Natural killer cell treated with Interleukin-12 subunit alpha and Interleukin-12 subunit beta and Interleukin-15 and Interleukin-18, amount 100 ng/mL, for 72 hours (primary cell): Measurements from ENCODE around the gene PWWP2B. TPM values are rescaled to one million over a fixed set of nuclear protein-coding genes. Genes with fewer than 3 reads are reported as not detected.
A peak's percentile ranks its signal among the peaks of the same experiment; 100 is the strongest.

Experiments used
- ATAC-seq, 2 donors: fragments of 150-1000 bp; cut with Tn5 transposase in 1 of 2; sonication (Bioruptor Pico), chemical (Tn5 transposase) in 1 of 2; 2 replicates each; pipeline ENCODE4 v1.10.0; 2021
- DNase-seq: peaks from one replicate; pipeline ENCODE4 v3.0.0; 2022; ENCODE audit warnings: low spot score
- H3K27ac Mint-ChIP-seq, 2 donors: 1 replicate in 1 of 2; 2 replicates in 1 of 2; pipeline ENCODE4 v1.8.0; 2022; ENCODE audit warnings: mixed read lengths in 2 of 2, mild to moderate bottlenecking in 1 of 2, moderate library complexity in 1 of 2
- H3K27me3 Mint-ChIP-seq, 2 donors: 1 replicate in 1 of 2; 2 replicates in 1 of 2; pipeline ENCODE4 v1.8.0; 2022; ENCODE audit warnings: mixed read lengths in 2 of 2
- H3K36me3 Mint-ChIP-seq: one replicate; pipeline ENCODE4 v1.8.0; 2022; ENCODE audit warnings: mixed read lengths
- H3K4me1 Mint-ChIP-seq, 2 donors: 1 replicate in 1 of 2; 2 replicates in 1 of 2; pipeline ENCODE4 v1.8.0; 2022; ENCODE audit warnings: low read depth in 2 of 2, mixed read lengths in 2 of 2, mild to moderate bottlenecking in 1 of 2
- H3K4me3 Mint-ChIP-seq: one replicate; pipeline ENCODE4 v1.8.0; 2022; ENCODE audit warnings: mixed read lengths
- H3K9me3 Mint-ChIP-seq: 2 replicates; pipeline ENCODE4 v1.8.0; 2022; ENCODE audit warnings: mixed read lengths
- total RNA-seq, 2 donors: library from RNA; stranded (reverse); gene quantifications; one replicate each; pipeline ENCODE4 v1.2.3, GENCODE V29; 2022

PWWP2B gene
- total RNA-seq, 2 donors from 2014 or later: 15.2 to 17.9 TPM

DNA sequence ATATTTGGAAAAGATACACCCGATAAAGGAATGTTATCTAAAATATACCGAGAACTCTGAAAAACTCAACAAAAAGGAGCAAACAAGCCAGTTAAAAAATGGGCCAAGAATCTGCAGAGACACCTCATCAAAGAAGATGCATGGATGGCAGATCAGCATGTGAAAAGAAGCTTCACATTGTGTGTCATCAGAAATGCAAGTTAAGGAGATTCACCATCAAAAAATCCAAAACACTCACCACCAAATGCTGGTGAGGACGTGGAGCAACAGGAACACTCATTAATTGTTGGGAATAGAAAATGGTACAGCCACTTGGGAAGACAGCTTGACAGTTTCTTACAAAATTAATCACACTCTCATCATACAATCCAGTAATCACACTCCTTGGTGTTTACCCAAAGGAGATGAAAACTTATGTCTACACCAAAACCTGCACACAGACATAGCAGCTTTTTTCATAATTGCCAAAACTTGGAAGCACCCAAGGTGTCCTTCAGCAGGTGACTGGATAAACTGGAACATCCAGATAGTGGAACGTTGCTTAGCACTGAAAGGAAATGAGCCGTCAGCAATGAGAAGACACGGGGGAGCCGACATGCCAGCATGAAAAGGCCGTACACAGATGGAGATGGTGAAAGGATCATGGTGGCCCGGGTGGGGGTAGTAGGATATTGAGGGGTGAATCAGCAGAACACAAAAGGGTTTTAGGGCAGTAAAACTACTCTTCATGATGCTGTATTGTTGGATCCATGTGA lies 27.9 kb upstream of the PWWP2B start:
- DNase-seq (peak; percentile 22), ATAC-seq (no peak)
- Mint-ChIP-seq H3K27me3 (peaks cover 0 to 2% of the 10 kb centered on the region in 2 donors), H3K36me3 (peaks cover 10% of the 10 kb centered on the region), H3K4me1 (peaks cover 5 to 12% of the 10 kb centered on the region in 2 donors), H3K9me3 (peaks cover 4% of the 10 kb centered on the region), H3K4me3 (no peak overlapping the region), H3K27ac (no peak overlapping the region)

DNA sequence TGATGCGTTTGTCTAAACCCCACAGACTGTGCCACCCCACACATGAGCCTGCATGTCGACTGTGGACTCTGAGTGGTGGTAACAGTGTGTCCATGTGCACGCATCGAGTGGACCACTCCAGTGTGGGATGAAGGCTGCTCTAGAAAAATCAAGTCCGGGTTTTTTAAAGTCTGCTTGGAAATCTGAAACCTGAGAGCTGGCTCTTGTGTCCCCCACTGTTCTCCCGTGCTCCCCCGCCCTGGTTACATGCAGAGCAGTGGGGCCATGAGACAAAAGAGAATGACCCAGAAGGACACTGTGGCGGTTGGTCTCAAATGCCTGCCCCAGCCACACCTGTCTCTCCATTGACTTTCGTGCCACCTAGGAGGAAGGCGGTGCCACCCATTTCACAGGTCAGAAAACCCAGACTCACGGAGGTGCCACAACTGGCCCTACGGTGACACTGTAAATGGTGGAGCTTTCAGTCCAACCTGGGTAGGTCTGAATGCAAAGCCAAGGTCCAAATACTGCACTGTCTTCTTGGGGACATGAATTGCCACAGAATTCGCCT lies 27.3 kb upstream of the PWWP2B start:
- DNase-seq: peak; percentile 22
- H3K36me3 Mint-ChIP-seq: peaks cover 4% of the 10 kb centered on the region
- no peak overlapping the region for H3K27ac Mint-ChIP-seq
- no peak overlapping the region for H3K4me3 Mint-ChIP-seq
- H3K9me3 Mint-ChIP-seq: no peaks in the 10 kb centered on the region
- H3K4me1 Mint-ChIP-seq: peaks cover 5 to 6% of the 10 kb centered on the region in 2 donors
- H3K27me3 Mint-ChIP-seq: peaks cover 0 to 2% of the 10 kb centered on the region in 2 donors
- ATAC-seq: no peak

DNA sequence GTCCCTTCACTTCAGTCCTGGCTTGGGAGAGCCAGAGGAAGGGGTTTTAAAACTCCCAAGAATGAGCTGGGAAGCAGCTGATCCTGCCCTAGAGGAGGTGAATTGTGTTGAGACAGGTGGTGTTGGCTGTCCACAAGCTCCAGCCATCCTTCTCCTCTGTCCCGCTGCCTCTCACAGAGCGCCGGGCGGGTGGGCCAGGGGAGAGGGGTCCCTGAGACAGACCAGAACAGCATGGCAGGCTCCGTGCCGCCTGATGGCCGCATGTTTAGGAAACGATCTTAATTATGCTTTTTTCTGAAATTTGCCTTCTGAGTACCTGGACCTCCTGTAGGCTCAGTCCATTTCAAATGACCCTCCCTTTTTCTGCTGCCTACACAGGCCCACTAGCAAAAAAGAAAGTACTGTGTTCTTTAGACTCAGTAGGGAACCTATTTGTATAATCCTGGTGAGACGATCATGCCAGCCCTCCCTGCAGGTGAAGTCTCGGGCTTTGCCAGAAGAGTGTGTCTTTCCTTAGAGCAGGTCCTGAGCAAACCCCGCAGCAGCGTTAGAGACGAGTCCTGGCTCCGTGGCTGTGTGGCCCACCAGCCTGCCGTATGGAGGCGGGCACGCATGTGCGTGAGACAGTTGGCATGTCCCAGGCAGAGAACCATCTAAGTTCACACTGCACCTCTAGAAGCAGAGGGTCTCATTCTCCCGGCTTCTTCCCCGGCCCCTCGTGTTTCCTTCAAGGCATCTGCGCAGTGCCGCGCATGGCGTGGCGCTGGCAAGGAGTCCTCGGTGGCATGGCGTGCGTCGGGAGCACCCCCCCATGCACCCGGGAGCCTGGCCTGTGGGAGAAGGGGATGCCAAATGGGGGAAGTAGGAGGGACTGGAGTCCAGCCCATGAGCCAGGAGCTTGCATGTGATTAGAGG lies 26.3 kb upstream of the PWWP2B start:
- Mint-ChIP-seq H3K36me3 (no peaks in the 10 kb centered on the region), H3K9me3 (no peaks in the 10 kb centered on the region), H3K27me3 (peaks cover 0 to 2% of the 10 kb centered on the region in 2 donors), H3K4me3 (no peak overlapping the region), H3K4me1 (peaks cover 4 to 5% of the 10 kb centered on the region in 2 donors), H3K27ac (no peak overlapping the region)
- no peak for ATAC-seq
- DNase-seq: peak; percentile 42

DNA sequence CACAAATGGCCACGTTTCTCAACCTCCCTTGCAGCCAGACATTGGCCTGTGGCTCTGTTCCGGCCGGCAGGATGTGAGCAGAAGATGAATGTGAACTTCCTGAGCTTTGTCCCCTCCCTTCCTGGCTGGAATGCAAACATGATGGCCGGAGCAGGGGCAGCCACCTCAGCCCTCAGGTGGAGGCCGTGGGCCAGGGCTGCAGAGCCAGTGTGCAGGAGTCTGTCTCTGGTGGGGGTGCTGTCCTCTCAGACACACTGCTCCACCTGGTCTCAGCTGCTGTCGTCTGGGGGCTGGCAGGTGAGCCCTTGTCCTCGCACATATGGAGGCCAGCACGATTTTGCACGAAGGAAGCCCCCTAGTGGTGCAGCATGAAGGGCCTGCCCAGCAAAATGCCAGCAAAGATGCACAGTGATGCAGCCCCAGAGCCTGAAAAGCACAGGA lies 25.3 kb upstream of the PWWP2B start:
- Mint-ChIP-seq H3K27ac (peak overlapping the region in 1 of 2 donors; percentile 65), H3K36me3 (no peaks in the 10 kb centered on the region), H3K27me3 (peaks cover 0 to 2% of the 10 kb centered on the region in 2 donors), H3K9me3 (no peaks in the 10 kb centered on the region), H3K4me3 (no peak overlapping the region), H3K4me1 (peaks cover 4 to 5% of the 10 kb centered on the region in 2 donors)
- ATAC-seq: no peak
- DNase-seq: peak; percentile 48

DNA sequence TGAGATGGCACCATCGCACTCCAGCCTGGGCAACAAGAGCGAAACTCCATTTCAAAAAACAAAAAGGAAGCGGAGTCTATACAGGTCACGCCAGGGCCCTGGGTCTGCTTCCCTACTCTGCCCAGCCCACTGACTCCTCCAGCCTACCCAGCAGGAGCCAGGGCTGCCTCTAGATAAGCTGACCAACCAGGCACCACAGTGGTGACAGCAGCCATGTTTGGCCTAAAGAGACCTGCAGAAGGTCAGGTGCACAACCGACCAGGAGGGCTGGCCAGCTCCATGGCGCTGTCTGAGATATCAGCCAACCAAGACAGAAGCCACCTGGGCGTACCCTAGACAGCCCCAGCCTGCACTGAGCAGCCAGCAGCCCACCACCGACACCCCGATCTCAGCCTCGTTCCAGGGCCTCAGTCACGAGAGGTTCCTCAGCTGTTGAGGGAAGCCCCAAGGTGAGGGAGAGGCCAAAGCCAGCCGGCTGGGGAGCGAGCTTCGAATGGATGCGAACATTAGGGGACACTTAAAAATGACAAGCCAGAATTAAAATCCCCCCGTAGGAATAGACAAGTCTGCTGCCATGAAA lies 24.4 kb upstream of the PWWP2B start:
- Mint-ChIP-seq H3K36me3 (no peaks in the 10 kb centered on the region), H3K4me3 (no peak overlapping the region), H3K27ac (no peak overlapping the region), H3K9me3 (no peaks in the 10 kb centered on the region), H3K4me1 (peaks cover 4 to 5% of the 10 kb centered on the region in 2 donors), H3K27me3 (peaks cover 0 to 2% of the 10 kb centered on the region in 2 donors)
- DNase-seq (peak; percentile 38), ATAC-seq (no peak)

DNA sequence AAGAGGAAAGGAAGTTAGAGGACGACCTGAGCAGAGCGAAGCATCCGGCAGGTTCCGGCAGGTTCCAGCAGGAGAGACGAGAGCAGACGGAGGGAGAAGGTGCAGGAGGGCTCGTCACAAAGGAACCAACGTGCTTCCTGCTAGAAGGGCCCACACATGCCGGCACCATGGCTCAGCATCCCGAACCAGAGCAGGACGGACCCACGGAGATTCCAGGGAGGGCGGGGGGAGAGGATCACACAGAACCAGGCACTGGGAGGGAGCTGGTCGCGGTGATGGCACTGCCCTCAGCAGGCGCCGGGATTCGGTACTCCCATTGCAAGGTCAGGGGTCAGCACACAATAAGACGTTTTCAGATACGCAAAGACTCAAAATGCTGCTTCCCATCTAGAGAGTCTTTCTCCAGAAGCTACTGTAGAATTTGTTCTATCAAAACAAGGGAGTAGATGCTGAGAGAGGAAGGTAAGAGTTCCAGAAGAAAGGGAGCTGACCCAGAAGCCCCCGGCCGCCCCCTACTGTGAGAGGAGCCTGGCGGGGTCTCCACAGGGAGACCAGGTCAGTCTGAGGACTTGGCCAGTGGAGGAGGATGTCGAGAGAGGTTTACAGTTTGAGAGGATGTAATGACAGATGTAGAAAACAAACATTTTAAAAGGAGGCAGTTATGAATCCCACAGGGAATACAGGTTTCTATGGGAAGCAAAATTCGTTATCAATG lies 23.6 kb upstream of the PWWP2B start:
- H3K36me3 Mint-ChIP-seq: no peaks in the 10 kb centered on the region
- H3K27me3 Mint-ChIP-seq: peaks cover 0 to 2% of the 10 kb centered on the region in 2 donors
- DNase-seq (peak; percentile 48), ATAC-seq (no peak)
- H3K4me3 Mint-ChIP-seq: no peak overlapping the region
- no peak overlapping the region for H3K27ac Mint-ChIP-seq
- peaks cover 4 to 5% of the 10 kb centered on the region in 2 donors for H3K4me1 Mint-ChIP-seq
- H3K9me3 Mint-ChIP-seq: no peaks in the 10 kb centered on the region

DNA sequence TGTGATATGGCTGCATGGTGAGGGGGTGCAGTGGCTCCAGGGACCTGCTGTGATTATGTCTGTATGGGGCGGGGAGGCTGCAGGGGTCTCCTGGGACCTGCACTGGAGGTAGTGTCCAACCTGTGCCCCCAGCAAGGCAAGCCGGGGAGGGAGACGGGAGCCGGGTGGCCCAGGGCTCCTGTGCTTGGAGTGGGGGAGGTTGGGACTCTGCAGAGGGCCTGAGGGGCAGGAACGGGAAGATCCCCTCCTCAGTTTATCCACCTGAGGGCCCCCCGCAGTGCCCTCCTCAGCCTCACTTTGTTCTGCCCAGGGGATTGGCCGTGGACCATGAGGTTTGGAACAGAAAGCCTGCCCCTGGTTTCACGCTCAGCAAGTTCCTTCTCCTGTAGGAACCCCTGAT lies 22.8 kb upstream of the PWWP2B start:
- H3K27me3 Mint-ChIP-seq: peaks cover 0 to 2% of the 10 kb centered on the region in 2 donors
- no peaks in the 10 kb centered on the region for H3K36me3 Mint-ChIP-seq
- H3K27ac Mint-ChIP-seq: no peak overlapping the region
- H3K4me3 Mint-ChIP-seq: no peak overlapping the region
- no peaks in the 10 kb centered on the region for H3K9me3 Mint-ChIP-seq
- peaks cover 4 to 5% of the 10 kb centered on the region in 2 donors for H3K4me1 Mint-ChIP-seq
- ATAC-seq (no peak), DNase-seq (peak; percentile 20)

DNA sequence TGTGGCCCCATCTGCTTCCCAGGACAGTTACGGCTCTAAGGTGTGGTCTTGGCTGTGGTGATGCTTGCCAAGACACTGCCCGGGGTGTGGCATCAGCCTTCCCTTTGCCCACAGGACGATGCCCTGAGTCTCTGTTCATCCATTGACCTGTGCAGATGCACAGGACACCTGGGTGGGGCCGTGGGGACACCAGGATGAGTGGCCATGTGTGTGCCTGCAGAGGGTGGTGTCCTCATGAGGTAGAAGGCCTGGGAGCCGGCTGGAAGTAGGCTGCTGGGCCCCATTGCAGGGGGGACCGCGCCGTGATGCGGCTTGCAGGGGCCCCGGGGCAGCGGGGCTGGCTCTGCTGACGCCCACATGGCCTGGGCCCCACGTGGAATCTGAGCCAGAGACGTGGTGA lies 22.4 kb upstream of the PWWP2B start:
- H3K27me3 Mint-ChIP-seq: peaks cover 0 to 2% of the 10 kb centered on the region in 2 donors
- ATAC-seq (no peak), DNase-seq (peak; percentile 59)
- H3K4me1 Mint-ChIP-seq: peaks cover 4 to 5% of the 10 kb centered on the region in 2 donors
- no peaks in the 10 kb centered on the region for H3K9me3 Mint-ChIP-seq
- H3K4me3 Mint-ChIP-seq: no peak overlapping the region
- no peaks in the 10 kb centered on the region for H3K36me3 Mint-ChIP-seq
- H3K27ac Mint-ChIP-seq: no peak overlapping the region

DNA sequence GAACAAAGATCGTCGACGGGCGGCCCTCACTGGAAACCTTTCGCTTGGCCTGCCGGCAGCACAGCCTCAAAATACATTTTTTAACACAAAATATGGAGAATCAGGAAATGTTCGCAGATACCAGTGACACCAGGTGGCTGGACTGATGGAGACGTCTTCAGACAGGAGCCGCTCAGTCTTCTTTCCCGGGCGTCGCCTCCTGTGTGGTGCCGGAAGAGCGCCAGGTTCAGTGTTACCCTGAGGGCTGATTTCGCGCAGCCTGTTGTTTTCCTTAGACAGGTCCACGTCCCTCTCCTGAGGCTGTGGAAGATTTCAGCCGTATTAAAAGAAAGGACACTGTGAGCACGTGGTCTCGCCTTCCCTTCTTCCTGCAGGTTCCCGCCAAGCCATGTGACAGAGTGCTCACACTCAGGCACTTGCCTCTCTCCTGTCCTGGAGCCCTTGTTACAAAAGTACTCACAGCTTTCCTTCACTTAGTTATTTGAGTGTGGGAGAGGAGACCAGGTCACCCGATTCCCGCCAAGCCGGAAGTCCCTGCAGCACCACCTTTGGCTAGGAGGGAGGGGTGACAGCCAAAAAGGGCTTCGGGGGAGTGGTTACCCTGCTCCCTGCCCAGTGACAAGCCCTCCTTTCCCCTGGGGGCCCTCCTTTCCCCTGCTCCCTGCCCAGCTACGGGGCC lies 21.7 kb upstream of the PWWP2B start:
- Mint-ChIP-seq H3K27me3 (peaks cover 0 to 2% of the 10 kb centered on the region in 2 donors), H3K9me3 (no peaks in the 10 kb centered on the region), H3K27ac (no peak overlapping the region), H3K4me1 (peaks cover 4 to 5% of the 10 kb centered on the region in 2 donors), H3K36me3 (no peaks in the 10 kb centered on the region), H3K4me3 (no peak overlapping the region)
- peak; percentile 44 for DNase-seq
- ATAC-seq: no peak

DNA sequence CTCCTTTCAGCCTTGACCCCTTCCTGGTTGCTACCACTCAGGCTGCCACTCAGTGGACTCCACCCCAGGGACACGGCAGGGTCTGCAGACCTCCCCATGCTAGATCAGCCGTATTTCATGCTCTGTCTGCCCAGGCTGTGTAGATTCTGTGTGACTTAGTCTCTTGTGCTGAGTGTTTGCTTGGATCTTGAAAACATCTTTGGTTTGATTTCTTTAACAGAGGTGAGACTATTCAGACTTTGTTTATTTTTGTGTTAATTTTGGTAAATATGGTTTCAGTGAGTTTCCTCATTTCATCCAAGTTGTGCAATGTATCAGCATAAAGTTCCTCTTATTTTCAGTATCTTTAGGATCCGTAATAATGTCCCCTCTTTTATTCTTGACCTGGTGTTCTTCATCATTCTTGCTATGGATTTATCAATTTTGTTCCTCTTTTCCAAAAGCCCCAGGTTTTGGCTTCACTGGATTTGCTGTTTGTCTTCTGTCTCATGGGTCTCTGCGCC lies 21.2 kb upstream of the PWWP2B start:
- Mint-ChIP-seq H3K36me3 (no peaks in the 10 kb centered on the region), H3K27me3 (peaks cover 0 to 2% of the 10 kb centered on the region in 2 donors), H3K27ac (no peak overlapping the region), H3K4me1 (peaks cover 4 to 5% of the 10 kb centered on the region in 2 donors), H3K9me3 (no peaks in the 10 kb centered on the region), H3K4me3 (no peak overlapping the region)
- DNase-seq (no peak), ATAC-seq (no peak)

DNA sequence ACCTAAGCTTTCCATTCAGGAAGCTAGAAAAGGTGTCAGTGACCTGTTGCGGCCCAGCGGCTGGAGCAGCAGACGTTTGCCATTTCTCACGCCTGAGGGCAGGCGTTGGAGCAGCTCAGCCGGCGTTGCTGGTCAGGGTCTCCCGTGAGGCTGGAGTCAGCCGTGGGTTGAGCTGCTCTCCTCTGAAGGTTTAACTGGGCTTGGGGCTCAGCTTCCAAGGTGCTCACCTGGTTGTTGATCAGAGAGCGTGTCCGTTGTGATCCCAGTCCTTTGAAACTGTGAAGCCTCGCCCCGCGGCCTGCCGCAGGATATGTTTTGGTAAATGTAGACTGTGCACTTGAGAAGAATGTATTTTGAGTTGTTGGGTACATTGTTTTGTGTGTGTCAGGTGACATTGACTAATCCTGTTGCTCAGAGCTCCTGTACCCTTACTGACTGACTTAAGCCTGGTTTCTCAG lies 20.6 kb upstream of the PWWP2B start:
- ATAC-seq: no peak
- H3K27me3 Mint-ChIP-seq: peaks cover 0 to 2% of the 10 kb centered on the region in 2 donors

DNA sequence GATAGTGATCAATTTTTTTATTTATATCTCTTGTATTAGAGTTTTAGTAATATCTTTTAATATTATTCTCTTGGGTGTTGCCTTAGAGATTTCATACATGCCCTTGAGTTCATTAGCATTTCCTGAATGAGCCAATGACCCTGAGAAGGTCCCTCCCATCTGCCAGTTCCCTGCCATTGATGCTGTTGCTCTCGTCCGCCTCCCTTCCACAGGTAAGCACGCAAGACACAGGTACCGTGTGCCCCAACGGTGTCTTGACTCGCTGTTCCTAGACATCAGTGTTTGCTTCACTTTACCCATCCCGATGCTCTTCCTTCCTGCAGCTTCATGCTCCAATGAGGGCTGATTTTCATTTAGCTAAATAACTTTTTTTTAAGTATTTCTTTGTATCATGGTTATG lies 19.7 kb upstream of the PWWP2B start:
- Mint-ChIP-seq H3K9me3 (no peaks in the 10 kb centered on the region), H3K27me3 (no peaks in the 10 kb centered on the region), H3K27ac (no peak overlapping the region), H3K4me3 (no peak overlapping the region), H3K4me1 (peaks cover 10 to 11% of the 10 kb centered on the region in 2 donors), H3K36me3 (no peaks in the 10 kb centered on the region)
- ATAC-seq: no peak
- DNase-seq: no peak

More for the DNA sequence above, 20.6 kb upstream of the PWWP2B start:
- Mint-ChIP-seq H3K4me1 (peaks cover 5 to 7% of the 10 kb centered on the region in 2 donors), H3K27ac (no peak overlapping the region), H3K9me3 (no peaks in the 10 kb centered on the region), H3K4me3 (no peak overlapping the region), H3K36me3 (no peaks in the 10 kb centered on the region)
- DNase-seq: peak; percentile 10
